IMR-90 (cell line): ENCODE measurements around the gene NAB2. TPM values are rescaled to one million over a fixed set of nuclear protein-coding genes. Genes with fewer than 3 reads are reported as not detected.

Source experiments
- ATAC-seq: fragments of 200-7000 bp; cut with Tn5 transposase; 2 replicates; pipeline ENCODE4 v1.9.1; 2020; ENCODE audit warnings: low read depth, mild to moderate bottlenecking, moderate library complexity
- BruUV-seq: library from RNA; stranded (reverse); fragments of 400-500 nt; replicated peaks from 2 replicates; lab custom pipeline; 2021; lab: Mats Ljungman, UMichigan
- CTCF ChIA-PET: fragments of 300-600 bp; formaldehyde crosslinking; extraction: SDS; loops from one replicate; lab custom pipeline; 2021; ENCODE audit warnings: antibody characterized with exemption; lab: Yijun Ruan, JAX
- POLR2A ChIA-PET: fragments of 300-600 bp; sonication (Branson Sonifier 250); formaldehyde crosslinking; loops from one replicate; lab custom pipeline; 2022; ENCODE audit warnings: antibody characterized with exemption; ENCODE audit not compliant: unreplicated experiment; lab: Charles Lee
- DNase-seq: peaks from one replicate; pipeline ENCODE4 v3.0.0; 2013
- H2AFZ ChIP-seq: replicated peaks from 2 replicates; pipeline ENCODE3; 2013; ENCODE audit warnings: low read length, mild to moderate bottlenecking; ENCODE audit not compliant: poor library complexity
- H2AK5ac ChIP-seq: 2 replicates; pipeline ENCODE4 v1.6.1; 2013; ENCODE audit warnings: low read depth, low read length, inconsistent platforms
- H2AK9ac ChIP-seq: replicated peaks from 2 replicates; pipeline ENCODE3; 2013; ENCODE audit warnings: mild to moderate bottlenecking, low read depth, low read length, moderate library complexity; ENCODE audit not compliant: poor library complexity
- H2BK120ac ChIP-seq: 2 replicates; pipeline ENCODE4 v1.6.1; 2013; ENCODE audit warnings: low read depth, low read length, inconsistent platforms
- H2BK15ac ChIP-seq: 3 replicates; pipeline ENCODE4 v1.6.1; 2013; ENCODE audit warnings: low read depth, low read length, inconsistent platforms
- H2BK20ac ChIP-seq: 2 replicates; pipeline ENCODE4 v1.6.1; 2013; ENCODE audit warnings: low read depth, mild to moderate bottlenecking, inconsistent platforms, low read length, moderate library complexity
- H2BK5ac ChIP-seq: 2 replicates; pipeline ENCODE4 v1.6.1; 2013; ENCODE audit warnings: mild to moderate bottlenecking, low read depth, low read length, inconsistent platforms; ENCODE audit not compliant: poor library complexity, severe bottlenecking
- H3K14ac ChIP-seq: replicated peaks from 2 replicates; pipeline ENCODE4 v1.6.1; 2013; ENCODE audit warnings: low read depth, low read length, inconsistent platforms
- H3K18ac ChIP-seq: 2 replicates; pipeline ENCODE4 v1.6.1; 2013; ENCODE audit warnings: low read depth, low read length, control low read depth
- H3K23ac ChIP-seq: 2 replicates; pipeline ENCODE4 v1.6.1; 2013; ENCODE audit warnings: low read depth, low read length, inconsistent platforms
- H3K27ac ChIP-seq: 2 replicates; pipeline ENCODE4 v1.5.1; 2013; ENCODE audit warnings: mild to moderate bottlenecking, control low read depth, low read length; ENCODE audit not compliant: insufficient read depth
- H3K27me3 ChIP-seq: 2 replicates; pipeline ENCODE4 v1.6.1; 2013; ENCODE audit warnings: low read length; ENCODE audit not compliant: control insufficient read depth, insufficient read depth
- H3K36me3 ChIP-seq: 2 replicates; pipeline ENCODE4 v1.6.1; 2013; ENCODE audit warnings: low read length, mixed read lengths; ENCODE audit not compliant: control insufficient read depth, insufficient read depth
- H3K4ac ChIP-seq: 2 replicates; pipeline ENCODE4 v1.6.1; 2013; ENCODE audit warnings: low read depth, low read length, inconsistent platforms
- H3K4me1 ChIP-seq: 2 replicates; pipeline ENCODE4 v1.6.1; 2013; ENCODE audit warnings: low read length, mixed read lengths; ENCODE audit not compliant: control insufficient read depth, insufficient read depth
- H3K4me2 ChIP-seq: 2 replicates; pipeline ENCODE4 v1.6.1; 2013; ENCODE audit warnings: low read depth, mild to moderate bottlenecking, control low read depth, low read length, moderate library complexity
- H3K4me3 ChIP-seq: 2 replicates; pipeline ENCODE4 v1.5.1; 2013; ENCODE audit warnings: low read depth, mild to moderate bottlenecking, control low read depth, low read length, moderate library complexity; ENCODE audit not compliant: insufficient read depth
- H3K56ac ChIP-seq: 2 replicates; pipeline ENCODE4 v1.6.1; 2013; ENCODE audit warnings: low read length, inconsistent platforms; ENCODE audit not compliant: insufficient read depth; ENCODE audit errors: extremely low read depth
- H3K79me1 ChIP-seq, 2 experiments: 2 replicates each; pipeline ENCODE4 v1.6.1; 2013; ENCODE audit warnings: low read length in 2 of 2, inconsistent platforms in 1 of 2, low read depth in 1 of 2
- H3K9ac ChIP-seq: 2 replicates; pipeline ENCODE4 v1.6.1; 2013; ENCODE audit warnings: low read depth, low read length, control low read depth
- H3K9me1 ChIP-seq: 2 replicates; pipeline ENCODE4 v1.6.1; 2013; ENCODE audit warnings: low read length, inconsistent platforms; ENCODE audit not compliant: insufficient read depth
- H3K9me3 ChIP-seq: 2 replicates; pipeline ENCODE4 v1.6.1; 2013; ENCODE audit warnings: low read length; ENCODE audit not compliant: control insufficient read depth, insufficient read depth
- H4K20me1 ChIP-seq: 2 replicates; pipeline ENCODE4 v1.6.1; 2013; ENCODE audit warnings: low read length, inconsistent platforms; ENCODE audit not compliant: insufficient read depth
- H4K5ac ChIP-seq: 2 replicates; pipeline ENCODE4 v1.6.1; 2013; ENCODE audit warnings: mild to moderate bottlenecking, low read depth, low read length, control low read depth
- H4K8ac ChIP-seq, 2 experiments: 2 replicates each; pipeline ENCODE4 v1.6.1; 2013; ENCODE audit warnings: low read depth in 2 of 2, low read length in 2 of 2, control low read depth in 1 of 2, inconsistent platforms in 1 of 2
- H4K91ac ChIP-seq: 2 replicates; pipeline ENCODE4 v1.6.1; 2013; ENCODE audit warnings: low read depth, low read length, inconsistent platforms; ENCODE audit not compliant: insufficient read depth
- CEBPB ChIP-seq: IDR thresholded peaks from 2 replicates; pipeline ENCODE4 v1.6.1; 2012; ENCODE audit warnings: low read depth, low read length, improper control_type of control experiment
- CHD1 ChIP-seq: IDR thresholded peaks from 2 replicates; pipeline ENCODE4 v1.6.1; 2012; ENCODE audit warnings: low read depth, low read length, improper control_type of control experiment
- FOS ChIP-seq: fragments of 150-350 bp; IDR thresholded peaks from 2 replicates; pipeline ENCODE4 v1.6.1; 2016; ENCODE audit warnings: low read depth, low read length
- MAFK ChIP-seq: IDR thresholded peaks from 2 replicates; pipeline ENCODE4 v1.6.1; 2012; ENCODE audit warnings: low read depth, low read length, improper control_type of control experiment
- MAZ ChIP-seq: IDR thresholded peaks from 2 replicates; pipeline ENCODE4 v1.6.1; 2012; ENCODE audit warnings: low read depth, mild to moderate bottlenecking, low read length, improper control_type of control experiment, moderate library complexity, borderline replicate concordance
- MXI1 ChIP-seq: IDR thresholded peaks from 2 replicates; pipeline ENCODE4 v1.6.1; 2012; ENCODE audit warnings: low read depth, mild to moderate bottlenecking, low read length, moderate library complexity, borderline replicate concordance
- NFE2L2 ChIP-seq: fragments of 150-350 bp; IDR thresholded peaks from 2 replicates; pipeline ENCODE4 v1.6.1; 2016; ENCODE audit warnings: low read depth, mild to moderate bottlenecking, low read length
- POLR2A ChIP-seq: IDR thresholded peaks from 2 replicates; pipeline ENCODE4 v1.6.1; 2012; ENCODE audit warnings: mild to moderate bottlenecking, low read depth, low read length
- RAD21 ChIP-seq: IDR thresholded peaks from 2 replicates; pipeline ENCODE4 v1.6.1; 2012; ENCODE audit warnings: low read length, improper control_type of control experiment
- RCOR1 ChIP-seq: IDR thresholded peaks from 2 replicates; pipeline ENCODE4 v1.6.1; 2012; ENCODE audit warnings: mild to moderate bottlenecking, low read length, improper control_type of control experiment; ENCODE audit not compliant: insufficient replicate concordance
- RFX5 ChIP-seq: IDR thresholded peaks from 2 replicates; pipeline ENCODE4 v1.8.0; 2012; ENCODE audit warnings: low read depth, mild to moderate bottlenecking, low read length, moderate library complexity
- SMC3 ChIP-seq: fragments of 150-350 bp; IDR thresholded peaks from 2 replicates; pipeline ENCODE4 v1.6.1; 2016; ENCODE audit warnings: low read depth, mild to moderate bottlenecking, antibody characterized with exemption, low read length, moderate library complexity
- WGBS, 2 experiments: methylation state at CpG; one replicate each; pipeline versions ENCODE4 v1.1.5 to v1.1.7; 2013; ENCODE audit warnings: missing lambda C conversion rate in 2 of 2; ENCODE audit not compliant: insufficient read length in 1 of 2; ENCODE audit errors: extremely low coverage in 2 of 2; 5-methylcytosine and 5-hydroxymethylcytosine counted together
- dilution Hi-C: fragments of 300-500 bp; cut with HindIII; formaldehyde crosslinking; loops from one replicate; pipeline ENCODE4 v1.14.3; 2018; ENCODE audit warnings: low sequenced_read_pairs; ENCODE audit not compliant: unreplicated experiment
- in situ Hi-C: fragments of 300-500 bp; cut with MboI; formaldehyde crosslinking; loops from 3 replicates; pipeline ENCODE4 v1.14.3; 2019; ENCODE audit warnings: low sequenced_read_pairs, inconsistent platforms, mixed read lengths
- intact Hi-C: fragments of 100-400 bp; cut with micrococcal nuclease; formaldehyde crosslinking; loops from 2 replicates; pipeline ENCODE4 v1.10.0; 2022
- polyA plus RNA-seq, 3 experiments: library from polyadenylated mRNA; depleted of rRNA; stranded (reverse); fragments of >200 nt; gene quantifications; 2 replicates each; pipeline ENCODE4 v1.2.3, GENCODE V29; 2012; ENCODE audit warnings: low replicate concordance in 1 of 3
- total RNA-seq: library from RNA; depleted of rRNA; stranded (reverse); fragments of >200 nt; gene quantifications from 2 replicates; pipeline ENCODE4 v1.2.3, GENCODE V29; 2012
- TF ChIP-seq, protein P1 (sequence below): fragments of 150-350 bp; IDR thresholded peaks from 2 replicates; pipeline ENCODE4 v1.6.1; 2017; ENCODE audit warnings: mild to moderate bottlenecking, antibody characterized with exemption, low read length, low read depth
- TF ChIP-seq, protein P2 (sequence below): fragments of 150-350 bp; IDR thresholded peaks from 2 replicates; pipeline ENCODE4 v1.6.1; 2016; ENCODE audit warnings: low read depth, mild to moderate bottlenecking, low read length, moderate library complexity, borderline replicate concordance
- TF ChIP-seq, protein P3 (sequence below): conservative IDR thresholded peaks from 2 replicates; pipeline ENCODE4 v1.5.1; 2012; ENCODE audit warnings: mild to moderate bottlenecking, low read depth, low read length, improper control_type of control experiment

Gene NAB2
- total and polyA plus RNA-seq, 2 of the 4 experiments (the other 2 are of a cell fraction), result 65.1 to 68.8 TPM

DNA sequence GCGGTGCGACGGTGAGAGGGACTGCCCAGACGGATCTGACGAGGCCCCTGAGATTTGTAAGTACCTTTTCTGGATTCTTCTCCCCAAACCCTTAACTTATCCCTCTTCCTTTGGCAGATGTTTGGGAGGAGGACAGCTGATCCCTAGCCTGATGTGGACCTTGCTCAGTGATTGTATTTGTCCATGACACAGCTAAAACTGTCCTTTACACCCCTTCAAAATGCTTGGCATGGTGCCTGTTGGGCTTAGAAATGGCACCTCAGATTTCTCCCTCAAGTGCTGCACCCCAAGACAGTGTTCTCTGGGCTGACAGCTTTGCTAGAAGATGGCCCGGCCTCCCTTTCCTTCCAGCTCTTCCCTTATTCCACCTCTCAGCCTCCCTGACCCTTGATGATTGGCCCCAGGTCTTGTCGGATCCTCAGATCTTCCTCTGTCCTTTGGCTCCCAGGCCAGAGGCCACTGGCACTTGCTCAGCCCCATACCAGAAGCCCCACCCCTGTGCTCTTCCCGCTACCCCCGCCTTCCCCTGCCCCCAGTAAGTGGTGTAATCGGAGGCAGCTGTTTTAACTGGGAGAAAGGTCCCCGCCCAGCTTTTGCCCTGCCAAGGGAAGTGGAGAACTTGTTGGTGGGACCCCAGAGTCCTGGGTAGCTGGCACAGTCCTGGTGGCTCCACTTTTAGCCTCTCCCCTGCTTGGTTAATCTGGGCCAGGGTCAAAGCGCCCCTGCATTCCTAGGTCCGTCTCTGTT, 49.8 kb downstream of the NAB2 start:
- TF ChIP-seq RFX5 (no peak), RCOR1 (no peak), CHD1 (no peak), MXI1 (no peak), MAFK (no peak), POLR2A (no peak), SMC3 (no peak), NFE2L2 (no peak), FOS (no peak), CEBPB (no peak), RAD21 (no peak), MAZ (no peak)
- TF ChIP-seq, protein P1, sequence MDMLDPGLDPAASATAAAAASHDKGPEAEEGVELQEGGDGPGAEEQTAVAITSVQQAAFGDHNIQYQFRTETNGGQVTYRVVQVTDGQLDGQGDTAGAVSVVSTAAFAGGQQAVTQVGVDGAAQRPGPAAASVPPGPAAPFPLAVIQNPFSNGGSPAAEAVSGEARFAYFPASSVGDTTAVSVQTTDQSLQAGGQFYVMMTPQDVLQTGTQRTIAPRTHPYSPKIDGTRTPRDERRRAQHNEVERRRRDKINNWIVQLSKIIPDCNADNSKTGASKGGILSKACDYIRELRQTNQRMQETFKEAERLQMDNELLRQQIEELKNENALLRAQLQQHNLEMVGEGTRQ, result no peak
- TF ChIP-seq, protein P2, sequence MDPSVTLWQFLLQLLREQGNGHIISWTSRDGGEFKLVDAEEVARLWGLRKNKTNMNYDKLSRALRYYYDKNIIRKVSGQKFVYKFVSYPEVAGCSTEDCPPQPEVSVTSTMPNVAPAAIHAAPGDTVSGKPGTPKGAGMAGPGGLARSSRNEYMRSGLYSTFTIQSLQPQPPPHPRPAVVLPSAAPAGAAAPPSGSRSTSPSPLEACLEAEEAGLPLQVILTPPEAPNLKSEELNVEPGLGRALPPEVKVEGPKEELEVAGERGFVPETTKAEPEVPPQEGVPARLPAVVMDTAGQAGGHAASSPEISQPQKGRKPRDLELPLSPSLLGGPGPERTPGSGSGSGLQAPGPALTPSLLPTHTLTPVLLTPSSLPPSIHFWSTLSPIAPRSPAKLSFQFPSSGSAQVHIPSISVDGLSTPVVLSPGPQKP, result no peak
- TF ChIP-seq, protein P3, sequence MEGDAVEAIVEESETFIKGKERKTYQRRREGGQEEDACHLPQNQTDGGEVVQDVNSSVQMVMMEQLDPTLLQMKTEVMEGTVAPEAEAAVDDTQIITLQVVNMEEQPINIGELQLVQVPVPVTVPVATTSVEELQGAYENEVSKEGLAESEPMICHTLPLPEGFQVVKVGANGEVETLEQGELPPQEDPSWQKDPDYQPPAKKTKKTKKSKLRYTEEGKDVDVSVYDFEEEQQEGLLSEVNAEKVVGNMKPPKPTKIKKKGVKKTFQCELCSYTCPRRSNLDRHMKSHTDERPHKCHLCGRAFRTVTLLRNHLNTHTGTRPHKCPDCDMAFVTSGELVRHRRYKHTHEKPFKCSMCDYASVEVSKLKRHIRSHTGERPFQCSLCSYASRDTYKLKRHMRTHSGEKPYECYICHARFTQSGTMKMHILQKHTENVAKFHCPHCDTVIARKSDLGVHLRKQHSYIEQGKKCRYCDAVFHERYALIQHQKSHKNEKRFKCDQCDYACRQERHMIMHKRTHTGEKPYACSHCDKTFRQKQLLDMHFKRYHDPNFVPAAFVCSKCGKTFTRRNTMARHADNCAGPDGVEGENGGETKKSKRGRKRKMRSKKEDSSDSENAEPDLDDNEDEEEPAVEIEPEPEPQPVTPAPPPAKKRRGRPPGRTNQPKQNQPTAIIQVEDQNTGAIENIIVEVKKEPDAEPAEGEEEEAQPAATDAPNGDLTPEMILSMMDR, result no peak

More for the DNA sequence above, 49.8 kb downstream of the NAB2 start:
- peaks cover 93% of the 10 kb centered on the region for H4K20me1 ChIP-seq
- H3K27me3 ChIP-seq, result no peaks in the 10 kb centered on the region
- in situ Hi-C loops (no loop called here), dilution Hi-C loops (no loop called here), intact Hi-C loops (no loop called here)
- H3K4ac ChIP-seq, result no peak overlapping the region
- H3K36me3 ChIP-seq, result peaks cover 60% of the 10 kb centered on the region
- H2BK20ac ChIP-seq, result no peak overlapping the region
- H4K8ac ChIP-seq, result no peak overlapping the region
- H3K4me2 ChIP-seq, result no peak overlapping the region
- no peak overlapping the region for H3K14ac ChIP-seq
- no peak overlapping the region for H2AK9ac ChIP-seq
- no TSS peak for BruUV-seq
- WGBS, 2 experiments, result 60% methylated on average over 1 of the region's 13 CpGs; no CpG with 5 or more reads in 1 of the 2 experiments
- ATAC-seq, result peak; percentile 18; the same call in 1 of the 2 replicates
- no peak overlapping the region for H2AK5ac ChIP-seq
- H3K9me3 ChIP-seq, result no peaks in the 10 kb centered on the region
- H3K18ac ChIP-seq, result no peak overlapping the region; the same call in 1 of the 2 replicates
- ChIA-PET POLR2A (interaction anchor here (0.8 kb wide), 1 partner anchor 11 kb away, joined by 3 read pairs; no protein-coding TSS in a partner anchor), CTCF (no interaction called here)
- no peak overlapping the region for H4K5ac ChIP-seq
- H3K79me1 ChIP-seq, result peaks cover 61 to 94% of the 10 kb centered on the region in 2 experiments
- H2BK120ac ChIP-seq, result no peak overlapping the region
- no peak overlapping the region for H3K4me3 ChIP-seq
- H2BK15ac ChIP-seq, result no peak overlapping the region
- no peak overlapping the region; the same call in 1 of the 2 replicates for H3K9ac ChIP-seq
- no peak overlapping the region for H2AFZ ChIP-seq
- H3K23ac ChIP-seq, result peak overlapping the region; percentile 41; the same call in 1 of the 2 replicates
- H3K27ac ChIP-seq, result peak overlapping the region; percentile 35
- no peak for DNase-seq
- H4K91ac ChIP-seq, result no peak overlapping the region
- H2BK5ac ChIP-seq, result no peak overlapping the region
- peaks cover 33% of the 10 kb centered on the region for H3K9me1 ChIP-seq
- H3K56ac ChIP-seq, result no peak overlapping the region
- H3K4me1 ChIP-seq, result peaks cover 51% of the 10 kb centered on the region
